ENCODE results near the gene NUDT12. TPM values are rescaled to one million over a fixed set of nuclear protein-coding genes. Genes with fewer than 3 reads are reported as not detected.

The NUDT12 gene
- total RNA-seq (10 to 100 TPM in 3 of 4 donors, 1 to 10 TPM in 1; 7.6 to 12.6 (median 11.2) TPM), polyA plus RNA-seq (1 to 10 TPM; 5.0 to 6.8 (median 6.2) TPM)
- long read RNA-seq, donor 1, transcript NUDT12-201 (7 exons, 3,492 nt): major isoform, 5 of 7 reads
- long read RNA-seq, donor 1, partial matches to known transcripts: 1 of 7 reads
- long read RNA-seq, donor 1, other reads (novel, unspliced or antisense): 1 of 7 reads
- long read RNA-seq, donor 2, transcript NUDT12-201 (7 exons, 3,492 nt): major isoform, 7 of 15 reads
- long read RNA-seq, donor 2, partial matches to known transcripts: 2 of 15 reads
- long read RNA-seq, donor 2, other reads (novel, unspliced or antisense): 5 of 15 reads

DNA sequence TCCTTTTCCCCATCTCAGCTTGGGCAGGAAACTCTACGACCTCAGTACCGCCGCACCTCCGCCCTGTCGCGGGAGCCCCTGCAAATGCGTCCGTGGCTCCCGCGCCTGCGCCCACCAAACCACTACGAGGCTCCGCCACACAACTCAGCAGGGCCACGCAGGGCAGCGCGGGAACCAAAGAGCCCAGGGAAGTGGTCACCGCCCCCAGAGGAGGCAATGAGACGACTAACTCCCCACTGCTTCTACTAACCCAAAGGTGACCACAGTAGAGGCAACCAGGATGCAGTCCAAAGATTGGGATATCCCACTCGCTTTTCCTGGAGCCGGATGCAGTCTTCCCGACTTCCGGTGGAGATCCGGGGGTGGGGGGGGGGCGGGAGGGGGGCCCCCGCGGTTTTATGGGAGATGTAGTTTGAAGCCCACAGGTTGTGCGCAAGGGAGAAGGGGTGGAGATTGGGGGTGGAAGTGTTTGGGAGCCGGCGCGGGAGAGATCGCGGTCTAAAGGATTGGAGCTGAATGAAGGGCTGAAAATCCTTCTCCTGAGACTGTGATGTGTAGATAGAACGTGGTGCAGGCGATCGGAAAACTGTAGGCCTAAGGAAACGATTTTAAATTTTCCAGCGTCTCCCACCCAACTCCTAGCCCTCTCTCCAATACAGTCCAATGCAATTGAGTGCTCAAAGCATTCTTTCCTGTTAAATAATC, at the start of gene NUDT12:
TSS of gene NUDT12 (minus strand) at position 337 of the 705 bp plus-strand sequence. CDS start 2,541 bp downstream, outside the sequence.
- intact Hi-C loops (cut with DNase I): loop anchor here in 1 of 2 donors (1.0 kb wide), 1 partner anchor 63 kb away; no protein-coding TSS in a partner anchor
- DNase-seq (peak; percentile 70 to 86), ATAC-seq (peak; percentile 91 to 96 (median 94))
- WGBS, 3 donors: 5 to 12% (median 6%) methylated on average over 37 of the region's 37 CpGs
- Histone ChIP-seq H3K4me1 (peaks cover 22% of the 10 kb centered on the region), H3K36me3 (ENCODE audit: insufficient read depth in 1 of 2, low read depth in 1 of 2) (peaks cover 0 to 12% of the 10 kb centered on the region in 2 donors), H3K27me3 (ENCODE audit: insufficient read depth in 3 of 3, low read length in 2 of 3) (no peaks in the 10 kb centered on the region), H3K27ac (peak within 1 kb of the TSS; percentile 91), H3K9me3 (no peaks in the 10 kb centered on the region), H3K4me3 (peak within 1 kb of the TSS; percentile 81)
- TF ChIP-seq, protein P1, sequence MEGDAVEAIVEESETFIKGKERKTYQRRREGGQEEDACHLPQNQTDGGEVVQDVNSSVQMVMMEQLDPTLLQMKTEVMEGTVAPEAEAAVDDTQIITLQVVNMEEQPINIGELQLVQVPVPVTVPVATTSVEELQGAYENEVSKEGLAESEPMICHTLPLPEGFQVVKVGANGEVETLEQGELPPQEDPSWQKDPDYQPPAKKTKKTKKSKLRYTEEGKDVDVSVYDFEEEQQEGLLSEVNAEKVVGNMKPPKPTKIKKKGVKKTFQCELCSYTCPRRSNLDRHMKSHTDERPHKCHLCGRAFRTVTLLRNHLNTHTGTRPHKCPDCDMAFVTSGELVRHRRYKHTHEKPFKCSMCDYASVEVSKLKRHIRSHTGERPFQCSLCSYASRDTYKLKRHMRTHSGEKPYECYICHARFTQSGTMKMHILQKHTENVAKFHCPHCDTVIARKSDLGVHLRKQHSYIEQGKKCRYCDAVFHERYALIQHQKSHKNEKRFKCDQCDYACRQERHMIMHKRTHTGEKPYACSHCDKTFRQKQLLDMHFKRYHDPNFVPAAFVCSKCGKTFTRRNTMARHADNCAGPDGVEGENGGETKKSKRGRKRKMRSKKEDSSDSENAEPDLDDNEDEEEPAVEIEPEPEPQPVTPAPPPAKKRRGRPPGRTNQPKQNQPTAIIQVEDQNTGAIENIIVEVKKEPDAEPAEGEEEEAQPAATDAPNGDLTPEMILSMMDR (IDR thresholded peaks at IDR 0.05): no peak

DNA sequence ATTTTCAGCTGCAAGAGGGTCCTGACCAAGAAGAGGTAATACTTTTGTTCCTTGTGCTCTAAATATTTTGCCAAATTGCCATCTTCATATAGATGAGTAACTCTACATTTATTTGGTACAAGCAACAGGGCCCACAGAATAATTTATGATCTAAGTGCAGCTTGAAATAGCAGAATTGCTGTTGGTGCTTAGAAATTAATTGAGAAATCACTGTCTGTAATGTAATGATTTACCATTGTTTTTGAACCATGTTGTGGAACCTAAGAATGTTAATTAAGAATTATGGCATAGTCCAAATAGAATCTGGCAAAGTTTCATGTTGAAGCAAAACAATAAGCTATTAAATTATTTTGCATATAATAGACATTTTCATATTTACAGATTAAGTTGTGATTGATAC, 44.8 kb upstream of the NUDT12 start:
- Histone ChIP-seq H3K36me3 (ENCODE audit: insufficient read depth in 1 of 2, low read depth in 1 of 2) (no peaks in the 10 kb centered on the region), H3K4me1 (no peaks in the 10 kb centered on the region), H3K4me3 (no peak overlapping the region), H3K27ac (no peak overlapping the region), H3K9me3 (no peaks in the 10 kb centered on the region), H3K27me3 (ENCODE audit: insufficient read depth in 3 of 3, low read length in 2 of 3) (no peaks in the 10 kb centered on the region)
- no peak for DNase-seq
- no peak for ATAC-seq
- TF ChIP-seq, protein P1 (IDR thresholded peaks at IDR 0.05): no peak
- intact Hi-C loops (cut with DNase I): no loop called here

DNA sequence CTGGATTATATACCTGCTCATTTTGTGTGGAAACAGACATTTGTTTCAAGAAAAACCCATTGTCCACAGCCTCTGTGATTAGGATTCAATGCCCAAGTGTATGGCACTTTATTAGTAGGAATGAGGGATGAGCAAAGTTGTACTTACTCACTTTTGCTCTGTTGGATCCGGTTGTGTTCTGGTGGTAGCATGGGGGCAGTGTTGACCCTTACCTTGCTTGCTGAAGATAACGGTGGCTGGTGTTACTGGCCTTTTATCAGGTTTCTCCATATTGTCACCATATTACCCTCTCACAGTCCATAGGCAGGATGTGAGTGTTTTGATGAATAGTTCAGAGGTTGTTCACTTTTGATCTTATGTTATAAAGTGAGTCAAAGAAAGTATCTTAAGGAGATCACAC, 42.7 kb upstream of the NUDT12 start:
- intact Hi-C loops (cut with DNase I): no loop called here
- 82 to 86% (median 83%) methylated on average over 2 of the region's 2 CpGs for WGBS, 3 donors
- DNase-seq (no peak), ATAC-seq (no peak)
- H3K4me1 ChIP-seq: no peaks in the 10 kb centered on the region
- no peaks in the 10 kb centered on the region for H3K9me3 ChIP-seq
- H3K36me3 ChIP-seq (ENCODE audit: insufficient read depth in 1 of 2, low read depth in 1 of 2): no peaks in the 10 kb centered on the region
- no peak overlapping the region for H3K4me3 ChIP-seq
- TF ChIP-seq, protein P1 (IDR thresholded peaks at IDR 0.05): no peak
- H3K27ac ChIP-seq: no peak overlapping the region
- H3K27me3 ChIP-seq (ENCODE audit: insufficient read depth in 3 of 3, low read length in 2 of 3): no peaks in the 10 kb centered on the region

DNA sequence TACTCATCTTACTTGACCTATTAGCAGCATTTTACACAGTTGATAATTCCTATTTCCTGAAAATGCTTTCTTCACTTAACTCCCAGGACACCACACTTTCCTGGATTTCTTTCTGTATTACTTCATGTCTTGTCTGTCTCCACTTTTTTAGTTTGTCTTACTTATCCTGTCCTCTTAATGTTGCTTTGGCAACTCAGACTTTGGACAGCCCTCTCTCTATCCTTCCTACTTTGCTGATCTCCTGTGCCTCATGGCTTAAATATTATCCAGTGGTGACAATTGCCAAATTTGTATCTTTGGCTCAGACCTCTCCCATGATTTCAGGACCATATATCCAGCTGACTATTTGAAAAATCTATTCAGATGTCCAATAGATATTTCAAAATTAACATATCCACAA, 39.8 kb upstream of the NUDT12 start:
- TF ChIP-seq, protein P1 (IDR thresholded peaks at IDR 0.05): no peak

More for the DNA sequence above, 39.8 kb upstream of the NUDT12 start:
- H3K36me3 ChIP-seq (ENCODE audit: insufficient read depth in 1 of 2, low read depth in 1 of 2): no peaks in the 10 kb centered on the region
- DNase-seq (no peak), ATAC-seq (no peak)
- no peak overlapping the region for H3K27ac ChIP-seq
- intact Hi-C loops (cut with DNase I): no loop called here
- no peaks in the 10 kb centered on the region for H3K9me3 ChIP-seq
- H3K27me3 ChIP-seq (ENCODE audit: insufficient read depth in 3 of 3, low read length in 2 of 3): no peaks in the 10 kb centered on the region
- H3K4me3 ChIP-seq: no peak overlapping the region
- H3K4me1 ChIP-seq: no peaks in the 10 kb centered on the region

Measured in psoas muscle (tissue), 8 donors.